Measurements from ENCODE around the gene C16orf96. TPM values are rescaled to one million over a fixed set of nuclear protein-coding genes. Genes with fewer than 3 reads are reported as not detected.

The C16orf96 gene
- total RNA-seq, 1 donor from 2014 or later, result not detected

GRCh38 chr16:4616047-4616811, 60.1 kb downstream of the C16orf96 start:
- peak; percentile 100 for DNase-seq (ENCODE audit: low read depth in 2 of 2)

DNA sequence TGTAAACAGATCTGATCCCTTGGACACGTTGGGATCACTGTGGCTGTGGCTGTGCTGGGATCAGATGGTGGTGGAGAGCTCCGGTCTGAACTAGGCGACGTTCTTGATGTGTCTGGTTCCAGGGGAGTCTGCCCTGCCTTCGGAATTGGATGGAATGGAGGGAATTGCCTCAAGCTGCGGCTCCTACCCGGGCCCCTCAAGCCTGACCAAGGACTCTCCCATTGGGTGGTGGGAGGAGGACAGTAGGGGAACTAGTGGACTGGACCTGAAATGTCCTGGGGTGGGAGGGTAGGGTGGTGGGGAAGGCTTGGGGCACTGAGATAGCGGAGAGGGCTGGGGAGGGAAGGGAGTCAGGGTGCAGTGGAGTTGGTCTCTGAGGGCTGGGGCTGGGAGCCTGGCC, 61.7 kb downstream of the C16orf96 start:
- DNase-seq (ENCODE audit: low read depth in 2 of 2), result no peak

GRCh38 chr16:4618645-4619418, 62.7 kb downstream of the C16orf96 start:
- no peak for DNase-seq (ENCODE audit: low read depth in 2 of 2)

DNA sequence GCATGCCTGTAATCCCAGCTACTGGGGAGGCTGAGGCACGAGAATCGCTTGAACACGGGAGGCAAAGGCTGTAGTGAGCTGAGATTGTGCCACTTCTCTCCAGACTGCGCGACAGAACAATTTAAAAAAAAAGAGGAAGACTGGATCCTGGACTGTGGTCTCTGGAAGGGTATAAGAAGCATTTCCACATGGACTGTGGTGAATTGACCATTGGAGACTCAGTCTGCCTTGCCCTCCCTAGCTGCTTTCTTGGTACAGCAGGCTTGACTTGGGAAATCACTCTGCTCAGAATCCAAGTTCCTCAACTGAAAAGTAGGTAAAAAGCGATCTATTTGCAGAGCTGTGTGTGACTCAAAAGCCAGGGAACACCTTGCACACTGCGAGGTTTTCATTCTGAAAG, 67.5 kb downstream of the C16orf96 start:
- DNase-seq (ENCODE audit: low read depth in 2 of 2), result no peak

- DNase-seq (ENCODE audit: low read depth in 2 of 2), result peak; percentile 98 to 99
Observed at GRCh38 chr16:4624015-4624826, 68.1 kb downstream of the C16orf96 start, which contains the start of gene MGRN1. Gene MGRN1, plus strand, starts transcription at chr16:4624826. Its CDS starts 135 bp downstream, at chr16:4624961.

DNA sequence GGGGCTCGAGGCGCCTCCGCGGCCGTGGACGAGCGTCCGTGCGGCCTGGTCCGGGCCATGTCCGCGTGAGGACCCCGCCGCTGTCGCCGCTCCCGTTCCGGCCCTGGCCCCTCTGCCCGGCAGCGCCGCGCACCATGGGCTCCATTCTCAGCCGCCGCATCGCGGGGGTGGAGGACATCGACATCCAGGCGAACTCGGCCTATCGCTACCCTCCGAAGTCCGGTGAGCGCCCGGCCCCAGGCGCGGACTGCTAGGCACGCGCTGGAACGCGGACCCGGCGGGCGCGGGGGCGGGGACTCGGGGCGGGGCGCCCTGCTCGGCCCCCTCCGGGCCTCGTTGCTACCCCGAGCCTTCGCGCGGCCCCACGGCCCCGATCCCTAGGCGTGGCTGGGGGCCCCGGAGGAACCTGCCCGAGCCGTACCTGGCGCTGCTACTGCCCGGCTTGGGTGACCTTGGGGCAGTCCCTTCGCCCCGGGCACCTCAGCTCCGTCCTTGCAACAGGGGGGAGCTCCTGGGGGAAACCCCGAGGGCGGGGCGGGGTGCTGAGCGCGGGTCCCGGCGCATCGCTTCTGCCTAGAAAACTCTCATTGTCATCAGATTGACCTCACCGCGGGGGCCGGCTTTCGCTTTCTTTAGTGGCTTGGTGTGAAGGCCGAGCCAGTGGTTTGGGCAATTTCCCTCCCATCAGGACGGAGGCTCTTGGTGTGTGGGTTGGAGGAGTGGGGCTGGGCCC, 68.9 kb downstream of the C16orf96 start:
- DNase-seq (ENCODE audit: low read depth in 2 of 2), result peak; percentile 78 to 79

DNA sequence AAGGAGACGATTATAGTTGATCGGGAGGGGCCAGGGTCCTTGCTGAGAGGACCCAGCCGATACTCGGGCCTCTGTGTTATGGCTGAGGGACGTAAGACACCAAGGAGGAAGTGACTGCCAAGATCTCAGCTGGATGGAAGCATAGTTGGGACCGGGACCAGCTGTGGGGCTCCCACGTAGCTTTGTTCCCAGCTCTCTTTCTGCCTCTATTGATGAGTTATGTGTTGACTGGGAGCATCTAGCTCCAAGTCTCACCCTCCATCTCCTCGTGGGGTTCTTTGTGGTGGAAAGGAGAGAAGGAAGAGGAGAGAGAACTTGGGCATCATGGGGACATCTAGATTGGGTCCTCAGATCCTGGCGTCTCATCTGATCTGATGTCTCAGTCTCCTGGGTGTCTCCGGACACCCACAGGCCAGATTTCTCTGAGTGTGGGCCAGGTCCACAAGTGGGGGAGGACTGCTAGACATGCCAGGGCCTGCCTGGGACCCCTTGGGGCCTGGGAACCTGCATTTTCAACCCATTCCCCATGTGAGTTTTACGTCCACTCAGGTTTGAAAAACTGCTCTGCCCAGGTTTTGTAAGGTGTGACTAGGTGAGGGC, 69.5 kb downstream of the C16orf96 start:
- no peak for DNase-seq (ENCODE audit: low read depth in 2 of 2)

DNA sequence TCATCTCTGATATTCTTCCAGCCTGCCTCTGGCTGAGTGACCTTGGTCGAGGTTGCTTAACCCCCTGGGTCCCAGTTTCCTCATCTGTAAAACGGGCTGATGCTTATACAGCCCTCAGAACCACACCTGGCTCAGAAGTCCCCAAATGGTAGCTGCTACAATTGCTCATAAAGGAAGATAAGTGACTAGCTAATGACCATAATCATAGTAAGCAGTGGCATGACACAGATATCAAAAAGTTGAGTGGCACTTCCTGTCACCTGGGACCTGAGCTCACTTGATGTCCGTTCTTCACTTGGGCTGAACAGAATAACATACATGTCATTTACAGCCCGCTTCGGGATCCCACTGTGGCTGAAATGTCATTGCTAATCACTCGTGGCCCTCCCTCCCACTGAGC, 70.3 kb downstream of the C16orf96 start:
- no peak for DNase-seq (ENCODE audit: low read depth in 2 of 2)

DNA sequence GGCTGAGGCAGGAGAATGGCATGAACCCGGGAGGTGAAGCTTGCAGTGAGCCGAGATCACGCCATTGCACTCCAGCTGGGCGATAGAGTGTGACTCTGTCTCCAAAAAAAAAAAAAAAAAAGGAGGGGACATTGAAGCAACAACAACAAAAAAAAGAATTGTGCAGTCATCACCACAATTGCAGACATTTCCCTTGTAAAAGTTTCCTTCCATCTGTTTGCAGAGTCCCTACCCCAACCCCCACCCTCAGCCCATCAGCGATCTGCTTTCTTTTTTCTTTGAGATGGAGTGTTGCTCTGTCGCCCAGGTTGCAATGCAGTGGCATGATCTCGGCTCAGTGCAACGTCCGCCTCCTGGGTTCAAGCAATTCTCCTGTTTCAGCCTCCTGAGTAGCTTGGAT, 72.1 kb downstream of the C16orf96 start:
- DNase-seq (ENCODE audit: low read depth in 2 of 2), result no peak

DNA sequence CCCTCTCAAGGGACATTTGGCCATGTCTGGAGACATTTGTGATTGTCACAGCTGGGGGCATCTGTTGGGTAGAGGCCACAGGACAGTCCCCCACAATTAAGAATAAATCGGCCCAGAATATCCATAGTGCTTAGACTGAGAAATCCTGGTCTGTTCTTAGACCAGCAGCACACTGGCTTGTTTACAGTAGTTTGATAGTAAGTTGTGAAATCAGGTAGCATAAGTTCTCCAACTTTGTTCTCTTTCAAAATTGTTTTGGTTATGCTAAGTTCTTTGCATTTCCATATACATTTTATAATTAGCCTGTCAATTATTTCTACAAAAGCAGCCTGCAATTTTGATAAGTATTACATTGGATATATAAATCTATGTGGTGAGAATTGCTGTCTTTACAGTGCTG, 75.3 kb downstream of the C16orf96 start:
- DNase-seq (ENCODE audit: low read depth in 2 of 2), result no peak

- DNase-seq (ENCODE audit: low read depth in 2 of 2), result no peak
Observed at GRCh38 chr16:4633910-4634635, 77.9 kb downstream of the C16orf96 start.

DNA sequence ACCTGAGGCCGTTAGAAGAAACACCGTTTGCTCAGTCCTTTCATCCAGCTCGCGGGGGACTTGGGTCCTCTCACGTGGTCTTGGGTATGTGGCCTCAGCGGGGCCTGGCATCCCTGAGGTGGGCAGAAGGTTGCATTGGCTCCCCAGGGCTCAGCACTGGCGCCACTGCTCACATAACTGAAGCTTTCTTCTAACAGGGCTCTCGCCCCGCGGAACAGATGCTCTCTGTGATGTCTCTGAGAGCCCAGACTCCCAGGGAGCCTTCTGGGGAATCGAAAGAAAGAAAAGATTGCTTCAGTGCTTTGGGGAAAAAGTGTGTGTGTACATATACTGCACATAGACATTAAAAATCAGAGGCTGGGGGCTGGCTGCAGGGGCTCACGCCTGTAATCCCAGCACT, 78.6 kb downstream of the C16orf96 start:
- no peak for DNase-seq (ENCODE audit: low read depth in 2 of 2)

GRCh38 chr16:4636196-4636595, 80.1 kb downstream of the C16orf96 start:
- DNase-seq (ENCODE audit: low read depth in 2 of 2), result no peak

DNA sequence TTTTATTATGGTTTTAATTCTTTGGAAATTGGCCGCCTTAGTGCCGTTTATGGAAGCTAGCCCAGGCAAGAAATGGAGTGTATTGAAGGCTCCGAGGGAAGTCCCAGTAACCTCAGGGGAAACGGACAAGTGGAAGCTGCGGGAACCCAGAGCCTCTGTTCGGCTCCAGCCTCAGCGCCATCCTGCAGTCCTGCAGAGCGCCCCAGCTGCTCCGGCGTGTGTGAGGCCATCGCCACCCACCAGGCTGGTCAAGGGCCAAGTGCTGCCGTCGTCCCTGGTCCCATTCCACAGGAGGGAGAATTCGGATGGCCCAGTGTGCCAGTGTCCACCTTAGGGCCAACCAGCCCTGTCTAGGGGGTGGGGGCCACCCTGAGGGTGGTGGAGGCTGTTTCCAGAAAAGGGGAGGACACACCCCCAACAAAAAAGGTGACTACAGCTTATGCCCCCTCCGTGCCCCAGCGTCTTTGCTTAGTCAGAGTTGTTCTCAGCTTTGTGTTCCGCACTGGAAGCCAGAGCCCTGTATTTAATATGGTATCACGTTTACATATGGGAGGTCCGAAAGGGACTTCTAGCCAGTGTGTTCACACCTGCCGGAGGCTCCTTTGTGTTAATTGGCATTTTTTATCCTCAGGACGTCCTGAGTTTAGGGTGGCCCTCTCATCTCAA, 81.5 kb downstream of the C16orf96 start:
- no peak for DNase-seq (ENCODE audit: low read depth in 2 of 2)

- no peak for DNase-seq (ENCODE audit: low read depth in 2 of 2)
Observed at GRCh38 chr16:4639899-4640509, 83.9 kb downstream of the C16orf96 start.

GRCh38 chr16:4640572-4641305, 84.6 kb downstream of the C16orf96 start:
- no peak for DNase-seq (ENCODE audit: low read depth in 2 of 2)

- DNase-seq (ENCODE audit: low read depth in 2 of 2), result no peak
Observed at GRCh38 chr16:4641306-4641687, 85.2 kb downstream of the C16orf96 start.

DNA sequence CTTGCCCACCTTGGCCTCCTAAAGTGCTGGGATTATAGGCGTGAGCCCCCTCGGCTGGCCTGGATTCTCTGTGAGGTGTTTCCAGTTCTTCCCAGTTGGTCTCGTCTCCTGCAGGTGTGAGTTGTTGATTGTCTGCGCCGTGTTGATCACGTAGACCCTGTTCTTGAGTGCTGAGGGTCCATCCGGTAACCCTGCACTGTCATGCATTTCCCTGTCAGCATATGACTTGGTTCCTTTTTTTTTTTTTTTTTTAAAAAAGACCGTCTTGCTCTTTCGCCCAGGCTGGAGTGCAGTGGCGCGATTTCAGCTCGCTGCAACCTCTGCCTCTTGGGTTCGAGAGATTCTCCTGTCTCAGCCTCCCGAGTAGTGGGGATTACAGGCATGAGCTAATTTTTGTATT, 85.8 kb downstream of the C16orf96 start:
- DNase-seq (ENCODE audit: low read depth in 2 of 2), result no peak
